Measurements from ENCODE around the gene PPP1R12B. TPM values are rescaled to one million over a fixed set of nuclear protein-coding genes. Genes with fewer than 3 reads are reported as not detected.

PPP1R12B gene, protein sequence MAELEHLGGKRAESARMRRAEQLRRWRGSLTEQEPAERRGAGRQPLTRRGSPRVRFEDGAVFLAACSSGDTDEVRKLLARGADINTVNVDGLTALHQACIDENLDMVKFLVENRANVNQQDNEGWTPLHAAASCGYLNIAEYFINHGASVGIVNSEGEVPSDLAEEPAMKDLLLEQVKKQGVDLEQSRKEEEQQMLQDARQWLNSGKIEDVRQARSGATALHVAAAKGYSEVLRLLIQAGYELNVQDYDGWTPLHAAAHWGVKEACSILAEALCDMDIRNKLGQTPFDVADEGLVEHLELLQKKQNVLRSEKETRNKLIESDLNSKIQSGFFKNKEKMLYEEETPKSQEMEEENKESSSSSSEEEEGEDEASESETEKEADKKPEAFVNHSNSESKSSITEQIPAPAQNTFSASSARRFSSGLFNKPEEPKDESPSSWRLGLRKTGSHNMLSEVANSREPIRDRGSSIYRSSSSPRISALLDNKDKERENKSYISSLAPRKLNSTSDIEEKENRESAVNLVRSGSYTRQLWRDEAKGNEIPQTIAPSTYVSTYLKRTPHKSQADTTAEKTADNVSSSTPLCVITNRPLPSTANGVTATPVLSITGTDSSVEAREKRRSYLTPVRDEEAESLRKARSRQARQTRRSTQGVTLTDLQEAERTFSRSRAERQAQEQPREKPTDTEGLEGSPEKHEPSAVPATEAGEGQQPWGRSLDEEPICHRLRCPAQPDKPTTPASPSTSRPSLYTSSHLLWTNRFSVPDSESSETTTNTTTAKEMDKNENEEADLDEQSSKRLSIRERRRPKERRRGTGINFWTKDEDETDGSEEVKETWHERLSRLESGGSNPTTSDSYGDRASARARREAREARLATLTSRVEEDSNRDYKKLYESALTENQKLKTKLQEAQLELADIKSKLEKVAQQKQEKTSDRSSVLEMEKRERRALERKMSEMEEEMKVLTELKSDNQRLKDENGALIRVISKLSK
- polyA plus RNA-seq (2012; ENCODE audit: missing spikeins), result 2.8 TPM

- DNase-seq (ENCODE audit: insufficient read length) (peak; percentile 63), FAIRE-seq (peak; percentile 96)
- TF ChIP-seq POLR2A (IDR thresholded peaks at IDR 0.05; ENCODE audit: low read depth, low read length) (peak; percentile 54; the same call in 1 of the 2 replicates), TAF1 (IDR thresholded peaks at IDR 0.05; ENCODE audit: borderline replicate concordance, low read depth, low read length) (0 out of 2 replicates have a peak, but pooled peaks have one; percentile 64), POLR2AphosphoS5 (IDR thresholded peaks at IDR 0.05; ENCODE audit: low read depth, low read length) (no peak)
These were observed at the start of gene PPP1R12B for GRCh38 chr1:202348509-202349205. TSS of gene PPP1R12B (plus strand) at chr1:202348699. CDS start at chr1:202348852, 153 bp downstream.

GRCh38 chr1:202302166-202302565 lies 46.3 kb upstream of the PPP1R12B start:
- TF ChIP-seq POLR2AphosphoS5 (IDR thresholded peaks at IDR 0.05; ENCODE audit: low read depth, low read length) (no peak), TAF1 (IDR thresholded peaks at IDR 0.05; ENCODE audit: borderline replicate concordance, low read depth, low read length) (no peak), POLR2A (IDR thresholded peaks at IDR 0.05; ENCODE audit: low read depth, low read length) (no peak)
- DNase-seq (ENCODE audit: insufficient read length) (no peak), FAIRE-seq (no peak)

GRCh38 chr1:202304375-202304774 lies 44.1 kb upstream of the PPP1R12B start:
- no peak for FAIRE-seq
- DNase-seq (ENCODE audit: insufficient read length), result no peak
- TF ChIP-seq POLR2A (IDR thresholded peaks at IDR 0.05; ENCODE audit: low read depth, low read length) (no peak), TAF1 (IDR thresholded peaks at IDR 0.05; ENCODE audit: borderline replicate concordance, low read depth, low read length) (no peak), POLR2AphosphoS5 (IDR thresholded peaks at IDR 0.05; ENCODE audit: low read depth, low read length) (no peak)

DNA sequence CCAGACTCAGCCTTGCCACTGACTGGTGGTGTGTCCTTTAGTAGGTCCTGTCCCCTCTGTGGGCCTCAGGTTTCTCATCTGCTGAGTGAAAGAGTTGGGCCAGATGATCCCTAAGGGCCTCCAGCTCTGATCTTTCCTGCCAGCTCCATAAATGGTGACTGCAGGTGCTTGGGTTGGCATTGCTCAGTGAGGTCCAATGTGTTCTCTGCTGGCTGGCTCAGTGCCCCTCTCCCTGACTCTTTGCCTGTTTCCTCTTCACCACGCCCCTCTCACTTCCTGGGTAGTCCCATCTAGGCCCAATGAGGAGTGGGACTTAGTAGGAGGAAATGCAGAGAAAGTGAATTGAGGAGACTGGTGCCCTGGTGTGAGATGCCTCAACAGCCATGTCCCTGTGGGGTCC lies 43.3 kb upstream of the PPP1R12B start:
- DNase-seq (ENCODE audit: insufficient read length) (no peak), FAIRE-seq (no peak)
- TF ChIP-seq POLR2A (IDR thresholded peaks at IDR 0.05; ENCODE audit: low read depth, low read length), result no peak

DNA sequence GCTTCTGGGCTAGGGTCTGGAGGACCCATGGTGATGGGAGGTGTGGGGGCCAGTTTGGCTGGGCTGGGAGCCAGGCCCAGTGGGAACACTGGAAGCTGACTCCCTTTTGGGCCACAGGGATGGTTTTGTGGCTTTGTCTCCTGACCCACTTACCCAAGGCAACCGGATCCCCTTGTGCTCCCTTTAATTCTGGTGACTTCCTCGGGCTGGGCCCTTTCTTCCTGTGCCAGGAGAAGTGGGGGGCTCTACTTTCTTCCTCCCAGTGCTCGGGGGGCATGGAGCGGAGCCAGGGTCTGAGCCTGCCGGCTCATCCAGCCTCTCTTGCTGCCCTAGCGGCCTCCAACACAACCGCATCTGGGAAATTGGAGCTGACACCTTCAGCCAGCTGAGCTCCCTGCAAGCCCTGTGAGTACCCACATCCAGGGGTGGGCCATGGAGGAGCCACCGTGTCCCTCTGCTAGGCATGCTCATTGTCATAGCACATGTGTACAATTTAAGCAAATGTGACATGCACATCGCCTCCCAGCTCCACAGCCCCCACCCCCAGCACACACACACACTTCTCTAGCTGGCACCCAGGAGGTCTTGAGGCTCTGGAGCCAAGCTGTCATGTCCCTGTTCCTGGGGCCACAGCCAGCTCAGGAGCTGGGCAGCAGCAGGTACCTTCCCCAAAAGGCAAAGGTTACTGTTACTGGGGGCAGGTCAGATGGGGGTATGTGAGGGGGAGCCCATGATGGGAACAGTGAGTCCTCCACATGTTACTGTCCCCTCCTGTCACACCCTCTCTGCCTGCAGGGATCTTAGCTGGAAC lies 41.8 kb upstream of the PPP1R12B start:
- DNase-seq (ENCODE audit: insufficient read length) (no peak), FAIRE-seq (no peak)
- TF ChIP-seq TAF1 (IDR thresholded peaks at IDR 0.05; ENCODE audit: borderline replicate concordance, low read depth, low read length) (no peak), POLR2A (IDR thresholded peaks at IDR 0.05; ENCODE audit: low read depth, low read length) (no peak), POLR2AphosphoS5 (IDR thresholded peaks at IDR 0.05; ENCODE audit: low read depth, low read length) (no peak)

DNA sequence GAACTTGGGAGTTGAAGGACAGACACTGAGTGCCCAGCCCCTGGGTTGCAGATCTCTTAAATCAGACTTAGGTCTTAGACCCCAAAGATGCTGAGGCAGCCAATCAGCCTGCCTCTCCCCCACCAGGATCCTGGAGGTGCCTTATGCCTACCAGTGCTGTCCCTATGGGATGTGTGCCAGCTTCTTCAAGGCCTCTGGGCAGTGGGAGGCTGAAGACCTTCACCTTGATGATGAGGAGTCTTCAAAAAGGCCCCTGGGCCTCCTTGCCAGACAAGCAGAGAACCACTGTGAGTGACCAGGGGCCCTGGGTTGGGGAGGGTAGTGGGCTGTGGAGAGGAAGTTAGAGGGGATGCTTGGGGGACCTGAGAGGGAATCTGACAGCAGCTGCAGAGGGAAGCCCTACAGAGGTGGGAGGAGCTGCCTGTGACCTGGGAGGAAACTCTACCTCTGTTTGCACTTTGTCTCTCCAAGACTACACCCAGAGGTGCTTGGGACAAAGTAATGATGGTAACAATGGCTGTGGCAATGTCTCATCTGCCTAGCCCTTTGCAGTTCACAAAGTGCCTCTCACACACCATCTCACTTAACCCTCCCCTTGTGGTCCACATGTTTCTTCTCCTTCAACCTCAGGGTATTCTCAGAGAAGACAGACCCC lies 38.3 kb upstream of the PPP1R12B start:
- TF ChIP-seq POLR2A (IDR thresholded peaks at IDR 0.05; ENCODE audit: low read depth, low read length), result no peak
- no peak for TF ChIP-seq POLR2AphosphoS5 (IDR thresholded peaks at IDR 0.05; ENCODE audit: low read depth, low read length)
- no peak for TF ChIP-seq TAF1 (IDR thresholded peaks at IDR 0.05; ENCODE audit: borderline replicate concordance, low read depth, low read length)
- FAIRE-seq (no peak), DNase-seq (ENCODE audit: insufficient read length) (no peak)

DNA sequence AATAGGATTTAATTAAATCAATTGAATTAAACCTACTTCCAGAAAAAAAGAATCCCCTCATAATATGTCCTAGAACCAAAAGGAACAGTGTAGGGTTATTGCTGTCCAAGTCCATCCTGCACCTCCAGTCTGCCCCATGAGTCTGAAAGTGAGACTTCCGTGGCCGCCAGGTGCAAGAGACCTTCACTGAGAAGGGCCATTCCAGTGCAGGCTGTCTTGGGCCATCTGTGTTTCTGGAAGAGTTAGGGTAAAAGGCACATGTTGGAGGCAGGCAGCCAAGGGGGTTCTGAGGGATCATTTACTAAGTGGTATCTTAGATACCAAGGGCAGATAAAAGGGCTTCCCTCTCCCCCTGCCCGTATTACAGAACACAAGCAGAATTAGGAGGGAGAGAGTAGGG lies 37.8 kb upstream of the PPP1R12B start:
- TF ChIP-seq POLR2AphosphoS5 (IDR thresholded peaks at IDR 0.05; ENCODE audit: low read depth, low read length) (no peak), TAF1 (IDR thresholded peaks at IDR 0.05; ENCODE audit: borderline replicate concordance, low read depth, low read length) (no peak), POLR2A (IDR thresholded peaks at IDR 0.05; ENCODE audit: low read depth, low read length) (no peak)
- no peak for DNase-seq (ENCODE audit: insufficient read length)
- FAIRE-seq, result no peak

GRCh38 chr1:202311875-202312635 lies 36.4 kb upstream of the PPP1R12B start:
- FAIRE-seq (no peak), DNase-seq (ENCODE audit: insufficient read length) (no peak)
- TF ChIP-seq POLR2AphosphoS5 (IDR thresholded peaks at IDR 0.05; ENCODE audit: low read depth, low read length), result no peak
- TF ChIP-seq TAF1 (IDR thresholded peaks at IDR 0.05; ENCODE audit: borderline replicate concordance, low read depth, low read length), result no peak
- TF ChIP-seq POLR2A (IDR thresholded peaks at IDR 0.05; ENCODE audit: low read depth, low read length), result no peak

- DNase-seq (ENCODE audit: insufficient read length) (peak; percentile 60), FAIRE-seq (peak; percentile 64)
- TF ChIP-seq POLR2AphosphoS5 (IDR thresholded peaks at IDR 0.05; ENCODE audit: low read depth, low read length) (no peak), POLR2A (IDR thresholded peaks at IDR 0.05; ENCODE audit: low read depth, low read length) (no peak), TAF1 (IDR thresholded peaks at IDR 0.05; ENCODE audit: borderline replicate concordance, low read depth, low read length) (no peak)
These were observed 32.8 kb upstream of the PPP1R12B start for GRCh38 chr1:202315576-202316168.

Measured in GM12892 (cell line).